ENCODE data around the gene LDLRAD4. TPM values are rescaled to one million over a fixed set of nuclear protein-coding genes. Genes with fewer than 3 reads are reported as not detected.

The LDLRAD4 gene
- total RNA-seq, 1 experiment from 2014 or later, result not detected

GRCh38 chr18:13630716-13631268, 412.2 kb downstream of the LDLRAD4 start:
- no TSS peak for BruUV-seq (replicated peaks)
- H4K20me1 ChIP-seq (ENCODE audit: low read length), result no peaks in the 10 kb centered on the region
- intact Hi-C loops (cut with micrococcal nuclease), result loop anchor here (1.0 to 10.0 kb wide), 2 partner anchors 72 to 406 kb away; no protein-coding TSS in a partner anchor
- H3K4me1 ChIP-seq (ENCODE audit: insufficient read depth, low read length), result no peaks in the 10 kb centered on the region
- H3K27me3 ChIP-seq (ENCODE audit: low read length), result peaks cover 51% of the 10 kb centered on the region
- no peaks in the 10 kb centered on the region for H3K36me3 ChIP-seq (ENCODE audit: low read depth, low read length)
- TF ChIP-seq EZH2phosphoT487 (IDR thresholded peaks at IDR 0.05; ENCODE audit: borderline replicate concordance, low read length) (no peak), CTCF (conservative IDR thresholded peaks at IDR 0.05; ENCODE audit: low read depth, low read length) (no peak), EZH2 (IDR thresholded peaks at IDR 0.05; ENCODE audit: low read length, unreplicated experiment) (no peak)
- ChIA-PET CTCF (no interaction called here), POLR2A (ENCODE audit: unreplicated experiment) (no interaction called here)
- no peak overlapping the region for H3K9ac ChIP-seq (ENCODE audit: low read length)
- no peak for ATAC-seq
- no peaks in the 10 kb centered on the region for H3K79me2 ChIP-seq (ENCODE audit: low read length)
- no peaks in the 10 kb centered on the region for H3K9me2 ChIP-seq (replicated peaks; ENCODE audit: low read length)
- H3K27ac ChIP-seq (ENCODE audit: low read length), result no peak overlapping the region
- no peak overlapping the region for H3K4me3 ChIP-seq (ENCODE audit: low read length)
- no peak for DNase-seq
- no peaks in the 10 kb centered on the region for H3F3A ChIP-seq (ENCODE audit: low read length, unreplicated experiment)
- H2AFZ ChIP-seq (ENCODE audit: low read length), result no peak overlapping the region
- H3K9me3 ChIP-seq (ENCODE audit: low read length), result no peaks in the 10 kb centered on the region; the same call in 1 of the 2 replicates
- H3K4me2 ChIP-seq (ENCODE audit: low read length), result no peak overlapping the region

- no TSS peak for BruUV-seq (replicated peaks)
- TF ChIP-seq EZH2 (IDR thresholded peaks at IDR 0.05; ENCODE audit: low read length, unreplicated experiment) (no peak), CTCF (conservative IDR thresholded peaks at IDR 0.05; ENCODE audit: low read depth, low read length) (no peak), EZH2phosphoT487 (IDR thresholded peaks at IDR 0.05; ENCODE audit: borderline replicate concordance, low read length) (no peak)
- H3F3A ChIP-seq (ENCODE audit: low read length, unreplicated experiment), result no peaks in the 10 kb centered on the region
- H3K4me2 ChIP-seq (ENCODE audit: low read length), result no peak overlapping the region
- no peaks in the 10 kb centered on the region for H3K36me3 ChIP-seq (ENCODE audit: low read depth, low read length)
- H4K20me1 ChIP-seq (ENCODE audit: low read length), result no peaks in the 10 kb centered on the region
- no peaks in the 10 kb centered on the region; the same call in 1 of the 2 replicates for H3K9me3 ChIP-seq (ENCODE audit: low read length)
- H3K27ac ChIP-seq (ENCODE audit: low read length), result no peak overlapping the region
- H3K9ac ChIP-seq (ENCODE audit: low read length), result no peak overlapping the region
- POLR2A ChIA-PET (ENCODE audit: unreplicated experiment), result no interaction called here
- DNase-seq (no peak), ATAC-seq (no peak)
- H2AFZ ChIP-seq (ENCODE audit: low read length), result no peak overlapping the region
- H3K79me2 ChIP-seq (ENCODE audit: low read length), result no peaks in the 10 kb centered on the region
- no peak overlapping the region for H3K4me3 ChIP-seq (ENCODE audit: low read length)
- no peaks in the 10 kb centered on the region for H3K4me1 ChIP-seq (ENCODE audit: insufficient read depth, low read length)
- H3K9me2 ChIP-seq (replicated peaks; ENCODE audit: low read length), result no peaks in the 10 kb centered on the region
- intact Hi-C loops (cut with micrococcal nuclease), result loop anchor here (10.0 kb wide), 1 partner anchor 409 kb away; no protein-coding TSS in a partner anchor
- CTCF ChIA-PET, result no interaction called here
- peaks cover 37% of the 10 kb centered on the region for H3K27me3 ChIP-seq (ENCODE audit: low read length)
These were observed 415.1 kb downstream of the LDLRAD4 start for GRCh38 chr18:13633700-13634099.

DNA sequence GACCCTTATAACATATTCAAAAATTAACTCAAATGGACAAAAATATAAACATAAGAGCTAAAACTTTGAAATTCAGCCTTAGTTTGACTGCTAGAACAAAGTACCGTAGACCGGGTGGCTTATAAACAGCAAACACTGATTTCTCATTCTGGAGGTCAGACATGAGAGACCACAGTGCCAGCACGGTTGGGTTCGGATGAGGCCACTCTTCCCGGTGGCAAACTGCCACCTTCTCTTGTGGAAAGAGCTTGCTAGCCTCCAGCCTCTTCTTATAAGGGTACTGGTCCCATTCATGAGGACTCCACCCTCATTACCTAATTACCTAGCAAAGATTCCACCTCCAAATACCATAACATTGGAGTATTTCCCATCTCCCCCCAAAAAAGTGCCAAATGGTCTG, 416.5 kb downstream of the LDLRAD4 start:
- H3K4me3 ChIP-seq (ENCODE audit: low read length), result no peak overlapping the region
- no peak overlapping the region for H3K4me2 ChIP-seq (ENCODE audit: low read length)
- no peaks in the 10 kb centered on the region for H4K20me1 ChIP-seq (ENCODE audit: low read length)
- H3F3A ChIP-seq (ENCODE audit: low read length, unreplicated experiment), result no peaks in the 10 kb centered on the region
- no TSS peak for BruUV-seq (replicated peaks)
- no peak for DNase-seq
- H3K79me2 ChIP-seq (ENCODE audit: low read length), result no peaks in the 10 kb centered on the region
- H3K9me2 ChIP-seq (replicated peaks; ENCODE audit: low read length), result no peaks in the 10 kb centered on the region
- no peaks in the 10 kb centered on the region; the same call in 1 of the 2 replicates for H3K9me3 ChIP-seq (ENCODE audit: low read length)
- intact Hi-C loops (cut with micrococcal nuclease), result loop anchor here (10.0 kb wide), 1 partner anchor 410 kb away; no protein-coding TSS in a partner anchor
- ChIA-PET CTCF (no interaction called here), POLR2A (ENCODE audit: unreplicated experiment) (no interaction called here)
- no peak overlapping the region for H2AFZ ChIP-seq (ENCODE audit: low read length)
- H3K27me3 ChIP-seq (ENCODE audit: low read length), result peaks cover 42% of the 10 kb centered on the region
- no peak overlapping the region for H3K27ac ChIP-seq (ENCODE audit: low read length)
- no peak for TF ChIP-seq EZH2phosphoT487 (IDR thresholded peaks at IDR 0.05; ENCODE audit: borderline replicate concordance, low read length)
- TF ChIP-seq EZH2 (IDR thresholded peaks at IDR 0.05; ENCODE audit: low read length, unreplicated experiment), result no peak
- H3K9ac ChIP-seq (ENCODE audit: low read length), result no peak overlapping the region
- H3K4me1 ChIP-seq (ENCODE audit: insufficient read depth, low read length), result no peaks in the 10 kb centered on the region
- no peak for ATAC-seq
- H3K36me3 ChIP-seq (ENCODE audit: low read depth, low read length), result no peaks in the 10 kb centered on the region
